ENCODE measurements around the gene IFT52.
"Not testable (repeated sequence)": the region's sequence is repeated elsewhere in the genome, so short reads cannot be mapped to it uniquely, and the experiment has no call there.

The IFT52 gene

GRCh38 chr20:43564993-43565757 lies 25.6 kb upstream of the IFT52 start:
- DNase-seq (ENCODE audit: low read depth) = no peak
- H3K4me3 ChIP-seq (ENCODE audit: low read depth, low read length) = no peak overlapping the region

DNA sequence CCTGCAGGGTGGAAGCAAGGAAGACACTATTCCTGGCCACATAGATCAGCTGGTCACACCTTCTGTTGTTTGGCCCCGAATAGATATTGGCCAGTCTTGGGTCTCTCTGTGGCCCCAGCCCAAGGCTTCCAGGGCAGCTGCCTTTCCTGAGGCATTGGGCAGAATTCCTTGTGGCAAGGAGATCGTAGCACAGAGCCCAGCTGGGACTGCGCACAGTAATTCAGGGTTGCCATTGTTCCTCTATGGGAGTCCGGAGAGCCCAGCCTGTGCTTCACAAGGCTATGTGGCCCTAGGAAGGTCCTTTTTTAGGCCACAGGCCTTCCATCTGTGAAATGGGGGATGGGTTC lies 25.0 kb upstream of the IFT52 start:
- DNase-seq (ENCODE audit: low read depth) = no peak
- no peak overlapping the region for H3K4me3 ChIP-seq (ENCODE audit: low read depth, low read length)

- no peak overlapping the region for H3K4me3 ChIP-seq (ENCODE audit: low read depth, low read length)
- DNase-seq (ENCODE audit: low read depth) = no peak
These were observed 23.3 kb upstream of the IFT52 start for GRCh38 chr20:43567477-43567876.

- DNase-seq (ENCODE audit: low read depth) = no peak
- no peak overlapping the region for H3K4me3 ChIP-seq (ENCODE audit: low read depth, low read length)
These were observed 22.0 kb upstream of the IFT52 start for GRCh38 chr20:43568706-43569105.

GRCh38 chr20:43569282-43569681 lies 21.5 kb upstream of the IFT52 start:
- no peak overlapping the region for H3K4me3 ChIP-seq (ENCODE audit: low read depth, low read length)
- no peak for DNase-seq (ENCODE audit: low read depth)

- no peak for DNase-seq (ENCODE audit: low read depth)
- no peak overlapping the region for H3K4me3 ChIP-seq (ENCODE audit: low read depth, low read length)
These were observed 20.2 kb upstream of the IFT52 start for GRCh38 chr20:43570496-43570895.

GRCh38 chr20:43571310-43571709 lies 19.4 kb upstream of the IFT52 start:
- H3K4me3 ChIP-seq (ENCODE audit: low read depth, low read length) = no peak overlapping the region
- DNase-seq (ENCODE audit: low read depth) = no peak

GRCh38 chr20:43571771-43572170 lies 19.0 kb upstream of the IFT52 start:
- no peak for DNase-seq (ENCODE audit: low read depth)
- no peak overlapping the region for H3K4me3 ChIP-seq (ENCODE audit: low read depth, low read length)

- no peak overlapping the region for H3K4me3 ChIP-seq (ENCODE audit: low read depth, low read length)
- DNase-seq (ENCODE audit: low read depth) = no peak
These were observed 17.8 kb upstream of the IFT52 start for GRCh38 chr20:43572891-43573290.

- H3K4me3 ChIP-seq (ENCODE audit: low read depth, low read length) = no peak overlapping the region
- DNase-seq (ENCODE audit: low read depth) = no peak
These were observed 14.6 kb upstream of the IFT52 start for GRCh38 chr20:43576108-43576507.

DNA sequence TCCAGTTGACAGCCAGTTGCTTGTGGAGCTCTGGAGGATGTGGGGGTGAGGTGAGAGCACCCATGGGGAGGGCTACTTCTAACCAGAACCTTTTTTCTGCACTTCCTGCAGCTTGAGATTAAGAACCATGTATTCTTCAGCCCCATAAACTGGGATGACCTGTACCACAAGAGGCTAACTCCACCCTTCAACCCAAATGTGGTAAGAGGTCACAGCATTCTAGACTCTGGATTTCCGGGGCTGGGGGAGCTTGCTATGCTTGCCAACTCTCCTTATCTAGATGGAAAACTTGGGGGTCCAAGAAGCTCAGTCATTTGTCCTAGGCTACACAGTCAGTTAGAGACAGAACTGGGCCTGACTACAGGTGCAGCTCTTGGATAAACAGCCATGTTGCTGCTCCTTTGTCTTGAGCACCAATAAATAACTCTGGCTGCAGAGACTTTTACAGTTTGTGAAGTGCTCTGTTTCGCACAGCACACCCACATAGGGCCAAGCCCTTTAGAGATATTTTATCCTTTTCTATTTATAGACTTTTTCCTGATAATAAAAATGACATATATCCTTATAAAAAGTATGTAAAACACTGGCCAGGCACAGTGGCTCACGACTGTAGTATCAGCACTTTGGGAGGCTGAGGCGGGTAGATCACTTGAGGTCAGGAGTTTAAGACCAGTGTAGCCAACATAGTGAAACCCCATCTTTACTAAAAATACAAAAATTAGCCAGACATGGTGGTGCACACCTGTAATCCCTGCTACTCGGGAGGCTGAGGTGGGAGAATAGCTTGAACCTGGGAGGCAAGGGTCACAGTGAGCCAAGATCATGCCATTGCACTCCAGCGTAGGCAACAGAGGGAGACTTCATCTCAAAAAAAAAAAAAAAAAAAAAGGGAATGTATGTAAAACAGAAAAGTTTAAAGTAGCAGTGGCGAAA lies 10.6 kb upstream of the IFT52 start:
- no peak overlapping the region for H3K4me3 ChIP-seq (ENCODE audit: low read depth, low read length)
- DNase-seq (ENCODE audit: low read depth) = no peak

DNA sequence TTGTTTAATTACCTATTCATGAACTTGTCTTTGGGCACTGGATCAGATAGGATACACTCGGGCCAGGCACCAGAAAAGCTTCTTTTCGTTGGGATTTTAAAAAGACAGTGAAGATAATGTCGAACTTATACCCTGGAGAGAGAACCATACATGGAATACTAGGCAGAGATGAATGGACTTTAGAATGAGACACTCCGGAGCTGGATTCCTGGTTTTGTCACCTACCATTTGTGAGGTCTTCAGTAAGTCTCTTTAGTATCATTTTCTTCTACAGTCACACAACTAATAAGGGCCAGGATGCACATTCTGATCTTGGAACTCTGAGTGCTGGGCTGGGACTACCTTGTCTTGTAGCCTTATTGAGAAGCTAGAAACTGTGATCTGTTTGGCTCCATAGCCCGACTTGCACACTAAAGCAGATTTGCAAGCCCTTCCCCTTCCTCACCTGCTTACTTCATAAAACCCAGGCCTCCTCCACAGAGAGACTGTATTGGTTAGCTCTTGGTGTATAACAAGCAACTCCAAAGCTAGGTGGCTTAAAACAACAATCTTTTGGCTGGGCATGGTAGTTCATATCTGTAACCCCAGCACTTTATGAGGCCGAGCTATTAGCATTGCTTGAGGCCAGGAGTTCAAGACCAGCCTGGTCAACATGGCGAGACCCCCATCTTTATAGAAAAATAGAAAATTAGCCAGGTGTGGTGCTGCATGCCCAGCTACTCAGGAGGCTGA lies 7.4 kb upstream of the IFT52 start:
- no peak for DNase-seq (ENCODE audit: low read depth)
- H3K4me3 ChIP-seq (ENCODE audit: low read depth, low read length) = no peak overlapping the region

- peak; percentile 98 for DNase-seq (ENCODE audit: low read depth)
- H3K4me3 ChIP-seq (ENCODE audit: low read depth, low read length) = no peak overlapping the region
These were observed 6.7 kb upstream of the IFT52 start for GRCh38 chr20:43583982-43584432.

- no peak overlapping the region for H3K4me3 ChIP-seq (ENCODE audit: low read depth, low read length)
- DNase-seq (ENCODE audit: low read depth) = peak; percentile 64
These were observed 6.1 kb upstream of the IFT52 start for GRCh38 chr20:43584448-43585136.

GRCh38 chr20:43586641-43587040 lies 4.1 kb upstream of the IFT52 start:
- H3K4me3 ChIP-seq (ENCODE audit: low read depth, low read length) = no peak overlapping the region
- no peak for DNase-seq (ENCODE audit: low read depth)

- DNase-seq (ENCODE audit: low read depth); H3K4me3 ChIP-seq (ENCODE audit: low read depth, low read length): not testable (repeated sequence)
These were observed 2.2 kb upstream of the IFT52 start for GRCh38 chr20:43588526-43588925.

- no peak for DNase-seq (ENCODE audit: low read depth)
- H3K4me3 ChIP-seq (ENCODE audit: low read depth, low read length) = peak overlapping the region; percentile 69
These were observed 723 bp upstream of the IFT52 start for GRCh38 chr20:43590036-43590391.

- not testable (repeated sequence) for DNase-seq (ENCODE audit: low read depth); H3K4me3 ChIP-seq (ENCODE audit: low read depth, low read length)
These were observed 11.2 kb downstream of the IFT52 start for GRCh38 chr20:43601960-43602359.

DNA sequence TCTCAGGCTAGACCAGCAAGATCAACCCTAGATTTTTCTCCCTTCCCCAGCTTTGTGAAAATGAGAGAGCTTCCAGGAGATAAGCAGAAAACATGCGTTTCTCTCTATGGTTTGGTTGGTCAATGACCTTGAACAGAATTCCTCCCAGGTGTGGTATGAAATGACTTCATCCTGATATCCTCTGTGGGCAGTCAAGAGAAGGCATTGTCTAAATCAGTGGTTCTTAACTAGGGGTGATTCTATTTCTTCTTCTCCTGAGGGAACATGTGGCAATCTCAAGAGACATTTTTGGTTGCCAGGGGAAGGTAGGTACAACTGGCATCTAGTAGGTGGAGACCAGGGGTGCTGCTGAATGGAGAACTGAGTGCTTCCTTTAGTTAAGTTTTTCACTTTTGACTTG lies 12.4 kb downstream of the IFT52 start:
- H3K4me3 ChIP-seq (ENCODE audit: low read depth, low read length) = no peak overlapping the region
- no peak for DNase-seq (ENCODE audit: low read depth)

DNA sequence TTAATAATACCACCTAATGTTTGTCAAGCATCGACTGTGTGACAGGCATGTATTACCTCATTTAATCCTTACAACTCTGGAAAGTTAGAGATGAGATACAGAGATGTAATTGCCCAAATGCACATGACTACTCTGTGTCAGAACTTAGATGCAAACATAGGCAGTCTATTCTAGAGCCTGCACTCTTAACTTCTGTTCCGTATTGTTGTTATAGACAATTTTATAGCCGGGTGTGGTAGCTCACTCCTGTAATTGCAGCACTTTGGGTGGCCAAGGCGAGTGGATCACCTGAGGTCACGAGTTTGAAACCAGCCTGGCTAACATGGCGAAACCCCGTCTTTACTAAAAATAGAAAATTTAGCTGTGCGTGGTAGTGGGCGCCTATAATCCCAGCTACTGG lies 15.0 kb downstream of the IFT52 start:
- DNase-seq (ENCODE audit: low read depth) = no peak
- H3K4me3 ChIP-seq (ENCODE audit: low read depth, low read length) = no peak overlapping the region
